Gastroesophageal sphincter (tissue), 4 donors: ENCODE measurements around the gene STUM. TPM values are rescaled to one million over a fixed set of nuclear protein-coding genes. Genes with fewer than 3 reads are reported as not detected.

Experiments
- ATAC-seq: fragments of 150-250 bp; one replicate; pipeline ENCODE4 v1.9.1; 2016; ENCODE audit warnings: mild to moderate bottlenecking, moderate library complexity
- H3K27ac ChIP-seq, 4 donors: fragments of 200-600 bp; sonication (generic) in 3 of 4; 1 replicate in 3 of 4; 2 replicates in 1 of 4; pipeline ENCODE4 v1.5.1; 2016 to 2019
- H3K27me3 ChIP-seq: fragments of 200-600 bp; sonication (generic); one replicate; pipeline ENCODE4 v1.5.1; 2019
- H3K36me3 ChIP-seq, 2 donors: fragments of 200-600 bp; sonication (generic); one replicate each; pipeline ENCODE4 v1.5.1; 2019; ENCODE audit warnings: control low read depth in 1 of 2
- H3K4me1 ChIP-seq, 3 donors: fragments of 200-600 bp; sonication (generic); 1 replicate in 2 of 3; 2 replicates in 1 of 3; pipeline ENCODE4 v1.5.1; 2016 to 2019; ENCODE audit warnings: control low read depth in 2 of 3
- H3K4me3 ChIP-seq, 2 donors: fragments of 200-600 bp; sonication (generic); one replicate each; pipeline ENCODE4 v1.5.1; 2019; ENCODE audit warnings: mild to moderate bottlenecking in 1 of 2, moderate library complexity in 1 of 2
- H3K9me3 ChIP-seq, 3 donors: fragments of 200-600 bp; sonication (generic); one replicate each; pipeline ENCODE4 v1.5.1; 2017 to 2019; ENCODE audit warnings: control low read depth in 2 of 3
- EP300 ChIP-seq: sonication (generic); formaldehyde crosslinking; IDR thresholded peaks from one replicate; pipeline ENCODE4 v1.6.1; 2017; ENCODE audit warnings: antibody characterized with exemption, mild to moderate bottlenecking
- POLR2A ChIP-seq, 2 donors: fragments of 450-650 bp; IDR thresholded peaks; one replicate each; pipeline ENCODE4 v1.6.1; 2017; ENCODE audit warnings: antibody characterized with exemption in 2 of 2, mild to moderate bottlenecking in 2 of 2, moderate library complexity in 1 of 2
- POLR2AphosphoS5 ChIP-seq: sonication (generic); formaldehyde crosslinking; IDR thresholded peaks from one replicate; pipeline ENCODE4 v1.6.1; 2017; ENCODE audit warnings: antibody characterized with exemption
- WGBS, 2 donors: methylation state at CpG; one replicate each; pipeline ENCODE4 v1.1.5; 2018; ENCODE audit warnings: low coverage in 1 of 2; 5-methylcytosine and 5-hydroxymethylcytosine counted together
- total RNA-seq, 4 donors: library from RNA; depleted of rRNA; stranded (reverse); fragments of >200 nt; gene quantifications; one replicate each; pipeline ENCODE4 v1.1.0, GENCODE V29; 2016
- TF ChIP-seq, protein P1 (sequence below), 4 experiments: fragments of 200-600 bp in 2 of 4; fragments of 450-650 bp in 2 of 4; sonication (generic) in 1 of 4; IDR thresholded peaks; one replicate each; pipeline ENCODE4 v1.5.1; 2017 to 2019; ENCODE audit warnings: antibody characterized with exemption in 4 of 4, mild to moderate bottlenecking in 2 of 4, moderate library complexity in 2 of 4

Gene STUM
- total RNA-seq, 4 donors from 2014 or later: 2.8 to 9.1 (median 4.5) TPM

DNA sequence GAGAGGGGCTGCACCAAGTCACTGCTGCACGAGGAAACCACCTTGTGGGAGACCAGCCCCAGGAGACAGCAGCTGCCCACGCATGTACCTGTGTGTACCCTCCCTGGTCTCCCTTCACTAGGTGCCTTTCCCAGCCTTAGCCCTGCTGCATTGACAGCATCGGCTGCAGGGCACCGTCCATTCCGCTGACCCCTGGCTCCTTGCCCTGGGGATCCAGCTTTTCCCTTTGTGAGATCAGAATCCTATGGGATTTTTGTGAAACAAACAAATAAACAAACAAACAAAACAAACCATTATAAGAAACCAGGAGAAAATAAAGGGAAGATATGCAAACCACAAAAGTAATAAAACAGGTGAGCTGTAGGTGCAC is 2.1 kb downstream of the STUM start:
- 80 to 86% methylated on average over 1 to 4 of the region's 5 CpGs for WGBS, 2 donors
- H3K27me3 ChIP-seq: peaks cover 9% of the 10 kb centered on the region
- TF ChIP-seq POLR2A (IDR thresholded peaks at IDR 0.05) (no peak), EP300 (no peak), POLR2AphosphoS5 (no peak)
- TF ChIP-seq, protein P1, sequence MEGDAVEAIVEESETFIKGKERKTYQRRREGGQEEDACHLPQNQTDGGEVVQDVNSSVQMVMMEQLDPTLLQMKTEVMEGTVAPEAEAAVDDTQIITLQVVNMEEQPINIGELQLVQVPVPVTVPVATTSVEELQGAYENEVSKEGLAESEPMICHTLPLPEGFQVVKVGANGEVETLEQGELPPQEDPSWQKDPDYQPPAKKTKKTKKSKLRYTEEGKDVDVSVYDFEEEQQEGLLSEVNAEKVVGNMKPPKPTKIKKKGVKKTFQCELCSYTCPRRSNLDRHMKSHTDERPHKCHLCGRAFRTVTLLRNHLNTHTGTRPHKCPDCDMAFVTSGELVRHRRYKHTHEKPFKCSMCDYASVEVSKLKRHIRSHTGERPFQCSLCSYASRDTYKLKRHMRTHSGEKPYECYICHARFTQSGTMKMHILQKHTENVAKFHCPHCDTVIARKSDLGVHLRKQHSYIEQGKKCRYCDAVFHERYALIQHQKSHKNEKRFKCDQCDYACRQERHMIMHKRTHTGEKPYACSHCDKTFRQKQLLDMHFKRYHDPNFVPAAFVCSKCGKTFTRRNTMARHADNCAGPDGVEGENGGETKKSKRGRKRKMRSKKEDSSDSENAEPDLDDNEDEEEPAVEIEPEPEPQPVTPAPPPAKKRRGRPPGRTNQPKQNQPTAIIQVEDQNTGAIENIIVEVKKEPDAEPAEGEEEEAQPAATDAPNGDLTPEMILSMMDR (IDR thresholded peaks at IDR 0.05): no peak
- peak overlapping the region in 2 of 4 donors; percentile 84 to 85 for H3K27ac ChIP-seq
- H3K9me3 ChIP-seq: no peaks in the 10 kb centered on the region
- H3K36me3 ChIP-seq: no peaks in the 10 kb centered on the region
- H3K4me1 ChIP-seq: peaks cover 0 to 50% (median 14%) of the 10 kb centered on the region in 3 donors
- no peak overlapping the region for H3K4me3 ChIP-seq
- no peak for ATAC-seq

DNA sequence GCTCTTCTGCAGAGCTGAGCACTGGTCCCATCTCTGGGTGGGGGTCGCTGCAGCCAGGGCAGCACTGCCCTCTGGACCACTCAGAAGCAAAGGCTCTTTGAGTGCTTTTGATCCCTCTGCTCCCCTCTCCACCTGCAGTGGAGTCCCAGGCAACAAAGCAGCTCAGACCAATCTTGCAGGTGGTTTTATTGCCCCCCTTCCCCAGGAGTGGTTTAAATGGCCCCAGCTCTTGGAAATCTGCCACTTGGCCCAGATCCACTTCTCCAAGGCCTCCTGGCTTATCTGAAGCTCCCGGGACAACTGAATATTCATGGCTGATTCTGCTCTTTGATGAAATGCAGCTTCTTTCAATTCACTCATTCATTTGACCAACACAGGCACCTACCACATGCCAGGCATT is 2.7 kb downstream of the STUM start:
- ATAC-seq: no peak
- Histone ChIP-seq H3K4me3 (no peak overlapping the region), H3K36me3 (no peaks in the 10 kb centered on the region), H3K27me3 (peaks cover 9% of the 10 kb centered on the region), H3K9me3 (no peaks in the 10 kb centered on the region), H3K27ac (peak overlapping the region in 1 of 4 donors; percentile 24), H3K4me1 (peaks cover 0 to 50% (median 14%) of the 10 kb centered on the region in 3 donors)
- WGBS, 2 donors: 70% methylated on average over 2 of the region's 2 CpGs; no CpG with 5 or more reads in 1 of the 2 donors
- TF ChIP-seq POLR2AphosphoS5 (no peak), POLR2A (IDR thresholded peaks at IDR 0.05) (no peak), EP300 (no peak)
- TF ChIP-seq, protein P1 (IDR thresholded peaks at IDR 0.05): no peak

- Histone ChIP-seq H3K4me1 (peaks cover 0 to 50% (median 14%) of the 10 kb centered on the region in 3 donors), H3K36me3 (no peaks in the 10 kb centered on the region), H3K27ac (peak overlapping the region in 1 of 4 donors; percentile 24), H3K27me3 (peaks cover 9% of the 10 kb centered on the region), H3K9me3 (no peaks in the 10 kb centered on the region), H3K4me3 (no peak overlapping the region)
- no peak for ATAC-seq
- 61 to 74% methylated on average over 3 to 4 of the region's 4 CpGs for WGBS, 2 donors
- TF ChIP-seq, protein P1 (IDR thresholded peaks at IDR 0.05): no peak
- TF ChIP-seq POLR2AphosphoS5 (no peak), POLR2A (IDR thresholded peaks at IDR 0.05) (no peak), EP300 (no peak)
Observed at GRCh38 chr1:226552061-226552460, 3.5 kb downstream of the STUM start.

- peaks cover 0 to 40% (median 14%) of the 10 kb centered on the region in 3 donors for H3K4me1 ChIP-seq
- H3K27ac ChIP-seq: no peak overlapping the region
- H3K9me3 ChIP-seq: no peaks in the 10 kb centered on the region
- H3K4me3 ChIP-seq: no peak overlapping the region
- ATAC-seq: no peak
- TF ChIP-seq EP300 (no peak), POLR2A (IDR thresholded peaks at IDR 0.05) (no peak), POLR2AphosphoS5 (no peak)
- TF ChIP-seq, protein P1 (IDR thresholded peaks at IDR 0.05): no peak
- no peaks in the 10 kb centered on the region for H3K36me3 ChIP-seq
- peaks cover 8% of the 10 kb centered on the region for H3K27me3 ChIP-seq
- 92 to 100% methylated on average over 2 of the region's 2 CpGs for WGBS, 2 donors
Observed at GRCh38 chr1:226553266-226553923, 4.8 kb downstream of the STUM start.

DNA sequence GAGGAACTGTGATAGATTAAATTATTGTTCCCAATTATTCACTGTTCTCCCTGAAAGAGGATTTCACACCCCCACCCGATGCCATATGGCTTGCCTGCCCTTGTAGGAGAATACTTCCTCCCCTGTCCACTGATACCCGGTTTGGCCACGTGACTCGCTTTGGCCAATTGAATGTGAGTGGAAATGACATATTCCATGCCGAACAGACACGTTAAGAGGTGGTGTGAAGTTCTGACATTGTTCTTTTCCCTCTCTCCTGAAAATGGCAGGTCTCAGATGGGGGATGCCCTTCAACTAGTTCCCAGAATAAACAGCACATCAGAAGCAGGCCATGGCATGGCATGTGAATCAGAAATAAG is 5.3 kb downstream of the STUM start:
- H3K4me1 ChIP-seq: peaks cover 0 to 35% (median 13%) of the 10 kb centered on the region in 3 donors
- no peaks in the 10 kb centered on the region for H3K36me3 ChIP-seq
- no peak overlapping the region for H3K27ac ChIP-seq
- 83% methylated on average over 2 to 6 of the region's 6 CpGs for WGBS, 2 donors
- H3K9me3 ChIP-seq: no peaks in the 10 kb centered on the region
- TF ChIP-seq EP300 (no peak), POLR2AphosphoS5 (no peak), POLR2A (IDR thresholded peaks at IDR 0.05) (no peak)
- TF ChIP-seq, protein P1 (IDR thresholded peaks at IDR 0.05): no peak
- peaks cover 3% of the 10 kb centered on the region for H3K27me3 ChIP-seq
- H3K4me3 ChIP-seq: no peak overlapping the region
- no peak for ATAC-seq
